IMR-90 (cell line): Measurements from ENCODE around the gene PMM2. TPM values are rescaled to one million over a fixed set of nuclear protein-coding genes. Genes with fewer than 3 reads are reported as not detected.

Experiments used
- ATAC-seq: fragments of 200-7000 bp; cut with Tn5 transposase; 2 replicates; pipeline ENCODE4 v1.9.1; 2020; ENCODE audit warnings: low read depth, mild to moderate bottlenecking, moderate library complexity
- BruUV-seq: library from RNA; stranded (reverse); fragments of 400-500 nt; replicated peaks from 2 replicates; lab custom pipeline; 2021; lab: Mats Ljungman, UMichigan
- CTCF ChIA-PET: fragments of 300-600 bp; formaldehyde crosslinking; extraction: SDS; loops from one replicate; lab custom pipeline; 2021; ENCODE audit warnings: antibody characterized with exemption; lab: Yijun Ruan, JAX
- POLR2A ChIA-PET: fragments of 300-600 bp; sonication (Branson Sonifier 250); formaldehyde crosslinking; loops from one replicate; lab custom pipeline; 2022; ENCODE audit warnings: antibody characterized with exemption; ENCODE audit not compliant: unreplicated experiment; lab: Charles Lee
- DNase-seq: peaks from one replicate; pipeline ENCODE4 v3.0.0; 2013
- H2AFZ ChIP-seq: replicated peaks from 2 replicates; pipeline ENCODE3; 2013; ENCODE audit warnings: low read length, mild to moderate bottlenecking; ENCODE audit not compliant: poor library complexity
- H2AK5ac ChIP-seq: 2 replicates; pipeline ENCODE4 v1.6.1; 2013; ENCODE audit warnings: low read depth, low read length, inconsistent platforms
- H2AK9ac ChIP-seq: replicated peaks from 2 replicates; pipeline ENCODE3; 2013; ENCODE audit warnings: mild to moderate bottlenecking, low read depth, low read length, moderate library complexity; ENCODE audit not compliant: poor library complexity
- H2BK120ac ChIP-seq: 2 replicates; pipeline ENCODE4 v1.6.1; 2013; ENCODE audit warnings: low read depth, low read length, inconsistent platforms
- H2BK15ac ChIP-seq: 3 replicates; pipeline ENCODE4 v1.6.1; 2013; ENCODE audit warnings: low read depth, low read length, inconsistent platforms
- H2BK20ac ChIP-seq: 2 replicates; pipeline ENCODE4 v1.6.1; 2013; ENCODE audit warnings: low read depth, mild to moderate bottlenecking, inconsistent platforms, low read length, moderate library complexity
- H2BK5ac ChIP-seq: 2 replicates; pipeline ENCODE4 v1.6.1; 2013; ENCODE audit warnings: mild to moderate bottlenecking, low read depth, low read length, inconsistent platforms; ENCODE audit not compliant: poor library complexity, severe bottlenecking
- H3K14ac ChIP-seq: replicated peaks from 2 replicates; pipeline ENCODE4 v1.6.1; 2013; ENCODE audit warnings: low read depth, low read length, inconsistent platforms
- H3K18ac ChIP-seq: 2 replicates; pipeline ENCODE4 v1.6.1; 2013; ENCODE audit warnings: low read depth, low read length, control low read depth
- H3K23ac ChIP-seq: 2 replicates; pipeline ENCODE4 v1.6.1; 2013; ENCODE audit warnings: low read depth, low read length, inconsistent platforms
- H3K27ac ChIP-seq: 2 replicates; pipeline ENCODE4 v1.5.1; 2013; ENCODE audit warnings: mild to moderate bottlenecking, control low read depth, low read length; ENCODE audit not compliant: insufficient read depth
- H3K27me3 ChIP-seq: 2 replicates; pipeline ENCODE4 v1.6.1; 2013; ENCODE audit warnings: low read length; ENCODE audit not compliant: control insufficient read depth, insufficient read depth
- H3K36me3 ChIP-seq: 2 replicates; pipeline ENCODE4 v1.6.1; 2013; ENCODE audit warnings: low read length, mixed read lengths; ENCODE audit not compliant: control insufficient read depth, insufficient read depth
- H3K4ac ChIP-seq: 2 replicates; pipeline ENCODE4 v1.6.1; 2013; ENCODE audit warnings: low read depth, low read length, inconsistent platforms
- H3K4me1 ChIP-seq: 2 replicates; pipeline ENCODE4 v1.6.1; 2013; ENCODE audit warnings: low read length, mixed read lengths; ENCODE audit not compliant: control insufficient read depth, insufficient read depth
- H3K4me2 ChIP-seq: 2 replicates; pipeline ENCODE4 v1.6.1; 2013; ENCODE audit warnings: low read depth, mild to moderate bottlenecking, control low read depth, low read length, moderate library complexity
- H3K4me3 ChIP-seq: 2 replicates; pipeline ENCODE4 v1.5.1; 2013; ENCODE audit warnings: low read depth, mild to moderate bottlenecking, control low read depth, low read length, moderate library complexity; ENCODE audit not compliant: insufficient read depth
- H3K56ac ChIP-seq: 2 replicates; pipeline ENCODE4 v1.6.1; 2013; ENCODE audit warnings: low read length, inconsistent platforms; ENCODE audit not compliant: insufficient read depth; ENCODE audit errors: extremely low read depth
- H3K79me1 ChIP-seq, 2 experiments: 2 replicates each; pipeline ENCODE4 v1.6.1; 2013; ENCODE audit warnings: low read length in 2 of 2, inconsistent platforms in 1 of 2, low read depth in 1 of 2
- H3K9ac ChIP-seq: 2 replicates; pipeline ENCODE4 v1.6.1; 2013; ENCODE audit warnings: low read depth, low read length, control low read depth
- H3K9me1 ChIP-seq: 2 replicates; pipeline ENCODE4 v1.6.1; 2013; ENCODE audit warnings: low read length, inconsistent platforms; ENCODE audit not compliant: insufficient read depth
- H3K9me3 ChIP-seq: 2 replicates; pipeline ENCODE4 v1.6.1; 2013; ENCODE audit warnings: low read length; ENCODE audit not compliant: control insufficient read depth, insufficient read depth
- H4K20me1 ChIP-seq: 2 replicates; pipeline ENCODE4 v1.6.1; 2013; ENCODE audit warnings: low read length, inconsistent platforms; ENCODE audit not compliant: insufficient read depth
- H4K5ac ChIP-seq: 2 replicates; pipeline ENCODE4 v1.6.1; 2013; ENCODE audit warnings: mild to moderate bottlenecking, low read depth, low read length, control low read depth
- H4K8ac ChIP-seq, 2 experiments: 2 replicates each; pipeline ENCODE4 v1.6.1; 2013; ENCODE audit warnings: low read depth in 2 of 2, low read length in 2 of 2, control low read depth in 1 of 2, inconsistent platforms in 1 of 2
- H4K91ac ChIP-seq: 2 replicates; pipeline ENCODE4 v1.6.1; 2013; ENCODE audit warnings: low read depth, low read length, inconsistent platforms; ENCODE audit not compliant: insufficient read depth
- CEBPB ChIP-seq: IDR thresholded peaks from 2 replicates; pipeline ENCODE4 v1.6.1; 2012; ENCODE audit warnings: low read depth, low read length, improper control_type of control experiment
- CHD1 ChIP-seq: IDR thresholded peaks from 2 replicates; pipeline ENCODE4 v1.6.1; 2012; ENCODE audit warnings: low read depth, low read length, improper control_type of control experiment
- MAFK ChIP-seq: IDR thresholded peaks from 2 replicates; pipeline ENCODE4 v1.6.1; 2012; ENCODE audit warnings: low read depth, low read length, improper control_type of control experiment
- MAZ ChIP-seq: IDR thresholded peaks from 2 replicates; pipeline ENCODE4 v1.6.1; 2012; ENCODE audit warnings: low read depth, mild to moderate bottlenecking, low read length, improper control_type of control experiment, moderate library complexity, borderline replicate concordance
- NFE2L2 ChIP-seq: fragments of 150-350 bp; IDR thresholded peaks from 2 replicates; pipeline ENCODE4 v1.6.1; 2016; ENCODE audit warnings: low read depth, mild to moderate bottlenecking, low read length
- POLR2A ChIP-seq: IDR thresholded peaks from 2 replicates; pipeline ENCODE4 v1.6.1; 2012; ENCODE audit warnings: mild to moderate bottlenecking, low read depth, low read length
- RFX5 ChIP-seq: IDR thresholded peaks from 2 replicates; pipeline ENCODE4 v1.8.0; 2012; ENCODE audit warnings: low read depth, mild to moderate bottlenecking, low read length, moderate library complexity
- WGBS, 2 experiments: methylation state at CpG; one replicate each; pipeline versions ENCODE4 v1.1.5 to v1.1.7; 2013; ENCODE audit warnings: missing lambda C conversion rate in 2 of 2; ENCODE audit not compliant: insufficient read length in 1 of 2; ENCODE audit errors: extremely low coverage in 2 of 2; 5-methylcytosine and 5-hydroxymethylcytosine counted together
- dilution Hi-C: fragments of 300-500 bp; cut with HindIII; formaldehyde crosslinking; loops from one replicate; pipeline ENCODE4 v1.14.3; 2018; ENCODE audit warnings: low sequenced_read_pairs; ENCODE audit not compliant: unreplicated experiment
- in situ Hi-C: fragments of 300-500 bp; cut with MboI; formaldehyde crosslinking; loops from 3 replicates; pipeline ENCODE4 v1.14.3; 2019; ENCODE audit warnings: low sequenced_read_pairs, inconsistent platforms, mixed read lengths
- intact Hi-C: fragments of 100-400 bp; cut with micrococcal nuclease; formaldehyde crosslinking; loops from 2 replicates; pipeline ENCODE4 v1.10.0; 2022
- polyA plus RNA-seq, 3 experiments: library from polyadenylated mRNA; depleted of rRNA; stranded (reverse); fragments of >200 nt; gene quantifications; 2 replicates each; pipeline ENCODE4 v1.2.3, GENCODE V29; 2012; ENCODE audit warnings: low replicate concordance in 1 of 3
- total RNA-seq: library from RNA; depleted of rRNA; stranded (reverse); fragments of >200 nt; gene quantifications from 2 replicates; pipeline ENCODE4 v1.2.3, GENCODE V29; 2012
- TF ChIP-seq, protein P1 (sequence below): fragments of 150-350 bp; IDR thresholded peaks from 2 replicates; pipeline ENCODE4 v1.6.1; 2016; ENCODE audit warnings: low read depth, mild to moderate bottlenecking, low read length, moderate library complexity, borderline replicate concordance

Gene PMM2
- total and polyA plus RNA-seq, 2 of the 4 experiments (the other 2 are of a cell fraction): 25.8 to 38.9 TPM

DNA sequence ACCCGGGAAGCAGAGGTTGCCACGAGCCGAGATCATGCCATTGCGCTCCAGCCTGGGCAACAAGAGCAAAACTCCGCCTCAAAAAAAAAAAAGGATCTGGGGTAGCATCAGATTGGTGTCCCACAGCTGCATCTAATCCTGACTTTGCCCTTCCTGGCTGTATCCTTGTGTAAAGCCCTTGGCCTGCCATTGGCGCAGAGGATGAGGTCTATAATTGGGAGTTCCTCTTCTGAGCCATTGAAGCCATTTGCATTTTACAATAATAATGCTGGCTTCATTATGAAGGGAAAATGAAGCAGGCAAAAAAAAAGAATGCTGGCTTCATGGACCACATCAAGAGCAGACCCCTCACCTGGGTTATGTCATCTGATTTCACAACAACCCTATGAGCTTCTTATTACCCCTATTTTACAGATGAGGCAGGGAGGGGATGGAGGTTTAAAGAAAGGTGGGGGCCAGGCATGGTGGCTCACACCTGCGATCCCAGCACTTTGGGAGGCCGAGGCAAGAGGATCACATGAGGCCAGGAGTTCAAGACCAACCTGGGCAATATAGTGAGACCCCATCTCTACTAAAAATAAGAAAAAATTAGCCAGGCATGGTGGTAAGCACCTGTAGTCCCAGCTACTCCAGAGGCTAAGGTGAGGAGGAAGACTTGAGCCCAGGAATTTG, 83.3 kb downstream of the PMM2 start:
- Histone ChIP-seq H2AK5ac (no peak overlapping the region), H3K9ac (no peak overlapping the region), H3K27ac (no peak overlapping the region), H2BK120ac (no peak overlapping the region), H3K4me2 (no peak overlapping the region), H3K18ac (no peak overlapping the region), H3K27me3 (no peaks in the 10 kb centered on the region), H4K91ac (no peak overlapping the region), H3K4me1 (peaks cover 32% of the 10 kb centered on the region), H3K36me3 (no peaks in the 10 kb centered on the region), H3K23ac (no peak overlapping the region), H4K20me1 (peaks cover 14% of the 10 kb centered on the region), H3K9me1 (peaks cover 21% of the 10 kb centered on the region), H2BK5ac (no peak overlapping the region), H2AK9ac (no peak overlapping the region), H2BK20ac (no peak overlapping the region), H3K4ac (no peak overlapping the region), H4K8ac (no peak overlapping the region), H2BK15ac (no peak overlapping the region), H3K4me3 (no peak overlapping the region), H3K79me1 (peaks cover 0 to 18% of the 10 kb centered on the region in 2 experiments; a peak in 2 of 4 replicates), H2AFZ (no peak overlapping the region), H3K14ac (no peak overlapping the region), H4K5ac (no peak overlapping the region), H3K56ac (no peak overlapping the region), H3K9me3 (no peaks in the 10 kb centered on the region)
- no peak for ATAC-seq
- BruUV-seq: no TSS peak
- TF ChIP-seq NFE2L2: no peak
- no peak for TF ChIP-seq MAFK
- 0 out of 2 replicates have a peak, but pooled peaks have one; percentile 11 for TF ChIP-seq CEBPB
- no peak for TF ChIP-seq POLR2A
- TF ChIP-seq, protein P1, sequence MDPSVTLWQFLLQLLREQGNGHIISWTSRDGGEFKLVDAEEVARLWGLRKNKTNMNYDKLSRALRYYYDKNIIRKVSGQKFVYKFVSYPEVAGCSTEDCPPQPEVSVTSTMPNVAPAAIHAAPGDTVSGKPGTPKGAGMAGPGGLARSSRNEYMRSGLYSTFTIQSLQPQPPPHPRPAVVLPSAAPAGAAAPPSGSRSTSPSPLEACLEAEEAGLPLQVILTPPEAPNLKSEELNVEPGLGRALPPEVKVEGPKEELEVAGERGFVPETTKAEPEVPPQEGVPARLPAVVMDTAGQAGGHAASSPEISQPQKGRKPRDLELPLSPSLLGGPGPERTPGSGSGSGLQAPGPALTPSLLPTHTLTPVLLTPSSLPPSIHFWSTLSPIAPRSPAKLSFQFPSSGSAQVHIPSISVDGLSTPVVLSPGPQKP: no peak
- no peak for TF ChIP-seq MAZ
- no peak for TF ChIP-seq RFX5
- TF ChIP-seq CHD1: no peak
- in situ Hi-C loops (loop anchor here (5.0 kb wide), 2 partner anchors 224 to 314 kb away; no protein-coding TSS in a partner anchor), intact Hi-C loops (loop anchor here (1.0 to 10.0 kb wide), 4 partner anchors 64 to 314 kb away; partner anchors contain the start of genes PMM2 and TMEM186), dilution Hi-C loops (no loop called here)
- ChIA-PET POLR2A (interaction anchor here (0.6 kb wide), 1 partner anchor 220 kb away, joined by 6 read pairs; no protein-coding TSS in a partner anchor), CTCF (interaction anchor here (0.7 to 1.6 kb wide), 4 partner anchors 11 to 59 kb away, joined by 3 to 6 read pairs (median 4); no protein-coding TSS in a partner anchor)
- no peak for DNase-seq
- 100% methylated on average over 4 of the region's 8 CpGs; no CpG with 5 or more reads in 1 of the 2 experiments for WGBS, 2 experiments
